Vagina (tissue), 2 donors: ENCODE measurements around the gene SLC24A1. TPM values are rescaled to one million over a fixed set of nuclear protein-coding genes. Genes with fewer than 3 reads are reported as not detected.

Experiments
- DNase-seq, 2 donors: peaks; one replicate each; pipeline ENCODE4 v3.0.0-alpha.2; 2017; ENCODE audit errors: extremely low spot score in 2 of 2
- H3K27ac ChIP-seq: fragments of 200-600 bp; sonication (generic); one replicate; pipeline ENCODE4 v1.5.1; 2019
- H3K27me3 ChIP-seq: fragments of 200-600 bp; sonication (generic); one replicate; pipeline ENCODE4 v1.5.1; 2019
- H3K36me3 ChIP-seq, 2 donors: fragments of 200-600 bp; sonication (generic); one replicate each; pipeline ENCODE4 v1.5.1; 2017 to 2019
- H3K4me1 ChIP-seq: fragments of 200-600 bp; sonication (generic); one replicate; pipeline ENCODE4 v1.5.1; 2019
- H3K4me3 ChIP-seq, 2 donors: fragments of 200-600 bp; sonication (generic); 1 replicate in 1 of 2; 2 replicates in 1 of 2; pipeline ENCODE4 v1.5.1; 2016 to 2019
- H3K9me3 ChIP-seq: fragments of 200-600 bp; sonication (generic); one replicate; pipeline ENCODE4 v1.5.1; 2019
- POLR2A ChIP-seq, 2 donors: fragments of 450-650 bp; IDR thresholded peaks; one replicate each; pipeline ENCODE4 v1.6.1; 2017; ENCODE audit warnings: antibody characterized with exemption in 2 of 2, mild to moderate bottlenecking in 2 of 2, moderate library complexity in 2 of 2
- POLR2AphosphoS5 ChIP-seq, 2 donors: sonication (generic); formaldehyde crosslinking; IDR thresholded peaks; one replicate each; pipeline ENCODE4 v1.9.0; 2017; ENCODE audit warnings: antibody characterized with exemption in 2 of 2, mild to moderate bottlenecking in 2 of 2, low read depth in 1 of 2; ENCODE audit not compliant: insufficient read depth in 1 of 2
- intact Hi-C: fragments of 100-400 bp; cut with DNase I; formaldehyde crosslinking; loops from one replicate; pipeline ENCODE4 v1.15.1; 2023
- total RNA-seq: library from RNA; depleted of rRNA; stranded (reverse); fragments of >200 nt; gene quantifications from one replicate; pipeline ENCODE4 v1.2.3, GENCODE V29; 2016
- TF ChIP-seq, protein P1 (sequence below), 3 experiments: fragments of 450-650 bp in 2 of 3; fragments of 200-600 bp in 1 of 3; sonication (generic) in 1 of 3; IDR thresholded peaks; one replicate each; pipeline ENCODE4 v1.5.1; 2017 to 2019; ENCODE audit warnings: antibody characterized with exemption in 3 of 3, mild to moderate bottlenecking in 2 of 3, moderate library complexity in 2 of 3

Gene SLC24A1
- total RNA-seq, 1 donor from 2014 or later, result 7.4 TPM

DNA sequence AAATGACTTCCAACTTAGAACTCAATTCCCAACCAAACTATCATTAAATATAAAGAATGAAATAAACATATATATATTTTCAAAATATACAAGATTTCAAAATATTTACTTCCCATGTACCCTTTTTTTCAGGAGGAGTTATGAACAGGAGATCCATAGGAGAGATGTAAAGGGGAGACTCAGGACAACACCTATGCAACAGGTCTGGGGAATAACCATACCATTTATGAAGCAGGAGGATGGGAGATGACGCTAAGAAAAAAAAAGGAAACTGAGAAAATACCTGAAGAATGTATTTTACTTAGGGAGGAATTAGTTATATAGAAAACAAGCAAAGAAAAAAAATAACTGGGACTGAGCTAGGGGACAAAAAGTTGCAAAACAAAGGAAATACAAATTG, 34.6 kb upstream of the SLC24A1 start:
- Histone ChIP-seq H3K27ac (no peak overlapping the region), H3K4me3 (no peak overlapping the region), H3K9me3 (no peaks in the 10 kb centered on the region), H3K36me3 (peaks cover 0 to 66% of the 10 kb centered on the region in 2 donors), H3K4me1 (peaks cover 5% of the 10 kb centered on the region), H3K27me3 (no peaks in the 10 kb centered on the region)
- no peak for TF ChIP-seq POLR2AphosphoS5 (IDR thresholded peaks at IDR 0.05; ENCODE audit: insufficient read depth in 1 of 2, low read depth in 1 of 2)
- TF ChIP-seq, protein P1, sequence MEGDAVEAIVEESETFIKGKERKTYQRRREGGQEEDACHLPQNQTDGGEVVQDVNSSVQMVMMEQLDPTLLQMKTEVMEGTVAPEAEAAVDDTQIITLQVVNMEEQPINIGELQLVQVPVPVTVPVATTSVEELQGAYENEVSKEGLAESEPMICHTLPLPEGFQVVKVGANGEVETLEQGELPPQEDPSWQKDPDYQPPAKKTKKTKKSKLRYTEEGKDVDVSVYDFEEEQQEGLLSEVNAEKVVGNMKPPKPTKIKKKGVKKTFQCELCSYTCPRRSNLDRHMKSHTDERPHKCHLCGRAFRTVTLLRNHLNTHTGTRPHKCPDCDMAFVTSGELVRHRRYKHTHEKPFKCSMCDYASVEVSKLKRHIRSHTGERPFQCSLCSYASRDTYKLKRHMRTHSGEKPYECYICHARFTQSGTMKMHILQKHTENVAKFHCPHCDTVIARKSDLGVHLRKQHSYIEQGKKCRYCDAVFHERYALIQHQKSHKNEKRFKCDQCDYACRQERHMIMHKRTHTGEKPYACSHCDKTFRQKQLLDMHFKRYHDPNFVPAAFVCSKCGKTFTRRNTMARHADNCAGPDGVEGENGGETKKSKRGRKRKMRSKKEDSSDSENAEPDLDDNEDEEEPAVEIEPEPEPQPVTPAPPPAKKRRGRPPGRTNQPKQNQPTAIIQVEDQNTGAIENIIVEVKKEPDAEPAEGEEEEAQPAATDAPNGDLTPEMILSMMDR (IDR thresholded peaks at IDR 0.05), result no peak
- no peak for TF ChIP-seq POLR2A (IDR thresholded peaks at IDR 0.05)
- no peak for DNase-seq
- intact Hi-C loops, result no loop called here

DNA sequence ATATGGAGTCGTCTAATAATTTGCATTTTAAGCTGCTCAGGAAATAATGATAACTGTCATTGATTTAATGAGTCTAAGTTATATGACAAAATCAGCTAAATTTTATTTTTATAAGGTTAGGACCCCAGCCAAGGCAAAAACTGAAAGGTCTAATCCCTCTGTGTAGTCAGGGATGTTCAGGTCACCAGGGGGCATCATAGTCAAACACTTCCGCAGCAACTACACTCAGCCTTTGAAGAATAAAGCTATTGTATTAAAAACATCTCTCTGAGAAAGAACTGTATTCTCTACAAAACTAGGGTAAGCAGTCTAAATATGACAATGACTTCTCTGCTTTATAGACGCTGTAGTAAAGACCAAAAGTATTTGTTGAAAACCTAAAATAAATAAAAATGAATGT, 25.8 kb upstream of the SLC24A1 start:
- TF ChIP-seq, protein P1 (IDR thresholded peaks at IDR 0.05), result no peak
- no peak for TF ChIP-seq POLR2A (IDR thresholded peaks at IDR 0.05)
- TF ChIP-seq POLR2AphosphoS5 (IDR thresholded peaks at IDR 0.05; ENCODE audit: insufficient read depth in 1 of 2, low read depth in 1 of 2), result no peak
- Histone ChIP-seq H3K4me1 (no peaks in the 10 kb centered on the region), H3K4me3 (no peak overlapping the region), H3K9me3 (no peaks in the 10 kb centered on the region), H3K27me3 (no peaks in the 10 kb centered on the region), H3K36me3 (peaks cover 0 to 73% of the 10 kb centered on the region in 2 donors), H3K27ac (no peak overlapping the region)
- no peak for DNase-seq
- intact Hi-C loops, result no loop called here

DNA sequence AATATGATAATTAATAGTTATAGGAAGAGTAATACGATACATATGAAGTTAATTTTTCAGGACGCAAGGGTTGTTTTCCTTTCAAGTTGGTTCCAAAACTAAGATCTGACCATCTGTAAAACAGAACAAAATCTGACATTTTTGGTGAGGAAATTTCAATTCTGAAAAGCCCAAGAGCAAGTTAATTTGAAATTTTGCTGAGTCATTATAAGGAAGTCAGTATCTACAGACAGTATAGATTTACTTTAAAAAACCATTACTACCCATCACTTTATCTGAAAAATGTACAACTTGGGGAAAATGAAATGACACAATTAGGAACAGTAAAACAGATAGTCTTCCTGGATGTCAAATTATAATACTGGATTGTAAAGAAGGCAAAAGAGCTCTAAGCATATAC, 23.3 kb upstream of the SLC24A1 start:
- Histone ChIP-seq H3K9me3 (no peaks in the 10 kb centered on the region), H3K27ac (no peak overlapping the region), H3K36me3 (peaks cover 0 to 66% of the 10 kb centered on the region in 2 donors), H3K4me3 (no peak overlapping the region), H3K27me3 (no peaks in the 10 kb centered on the region), H3K4me1 (no peaks in the 10 kb centered on the region)
- no peak for DNase-seq
- no peak for TF ChIP-seq POLR2AphosphoS5 (IDR thresholded peaks at IDR 0.05; ENCODE audit: insufficient read depth in 1 of 2, low read depth in 1 of 2)
- TF ChIP-seq, protein P1 (IDR thresholded peaks at IDR 0.05), result no peak
- no peak for TF ChIP-seq POLR2A (IDR thresholded peaks at IDR 0.05)
- intact Hi-C loops, result no loop called here

DNA sequence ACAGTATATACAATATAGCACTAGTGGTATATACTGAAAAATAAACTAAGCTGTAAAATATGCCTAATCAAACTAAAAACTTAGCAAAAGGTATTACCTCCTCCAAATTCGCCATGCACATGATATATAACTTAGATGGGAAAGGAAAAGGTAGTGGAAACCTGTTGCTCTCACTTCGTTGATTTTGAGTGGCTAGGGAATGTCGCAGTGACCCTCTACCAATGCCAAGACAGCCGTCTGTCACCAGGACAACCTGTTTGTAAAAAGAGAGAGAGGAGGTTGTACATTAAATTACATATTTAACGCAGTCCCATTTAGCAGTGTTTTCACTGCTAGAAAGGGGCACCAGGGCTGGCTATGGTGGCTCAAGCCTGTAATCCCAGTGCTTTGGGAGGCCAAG, 22.1 kb upstream of the SLC24A1 start:
- H3K27ac ChIP-seq, result no peak overlapping the region
- no peaks in the 10 kb centered on the region for H3K9me3 ChIP-seq
- no peaks in the 10 kb centered on the region for H3K4me1 ChIP-seq
- H3K4me3 ChIP-seq, result no peak overlapping the region
- no peaks in the 10 kb centered on the region for H3K27me3 ChIP-seq
- DNase-seq, result no peak
- peaks cover 0 to 71% of the 10 kb centered on the region in 2 donors for H3K36me3 ChIP-seq
- TF ChIP-seq, protein P1 (IDR thresholded peaks at IDR 0.05), result no peak
- intact Hi-C loops, result no loop called here

DNA sequence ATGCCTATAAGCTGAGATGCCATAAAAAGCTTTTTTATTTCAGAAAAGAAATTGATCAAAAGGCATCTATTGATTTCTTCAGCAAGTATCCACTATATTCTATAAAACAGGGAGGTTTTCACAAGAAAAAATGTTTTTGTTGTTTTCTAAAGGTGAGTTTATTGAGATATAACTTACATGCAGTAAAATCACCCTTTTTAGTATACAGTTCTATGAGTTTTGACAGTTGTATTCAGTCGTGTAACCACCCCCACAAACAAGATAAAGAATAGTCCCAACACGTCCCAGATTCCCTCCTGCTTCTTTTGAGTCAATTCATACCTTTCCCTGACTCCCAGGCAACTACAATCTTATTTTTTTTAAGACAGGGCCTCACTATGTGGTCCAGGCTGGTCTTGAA, 18.6 kb upstream of the SLC24A1 start:
- Histone ChIP-seq H3K36me3 (peaks cover 0 to 53% of the 10 kb centered on the region in 2 donors), H3K4me1 (no peaks in the 10 kb centered on the region), H3K9me3 (no peaks in the 10 kb centered on the region), H3K27me3 (no peaks in the 10 kb centered on the region), H3K4me3 (no peak overlapping the region), H3K27ac (no peak overlapping the region)
- TF ChIP-seq, protein P1 (IDR thresholded peaks at IDR 0.05), result no peak
- no peak for DNase-seq
- intact Hi-C loops, result no loop called here
